Activated CD4-positive, alpha-beta T cell treated with anti-CD3 and anti-CD28 coated beads, Interleukin-10, Interleukin-2, amounts not matched to agents 100 ng/mL and 50 ng/mL, durations not matched to agents 16 hours and 8 hours (primary cell): ENCODE results near the gene C1orf210.

ENCODE experiments used
- DNase-seq: peaks from one replicate; pipeline ENCODE4 v3.0.0-alpha.2; 2020

Gene C1orf210

GRCh38 chr1:43285269-43285990 is at the start of gene C1orf210:
Gene C1orf210, minus strand, starts transcription at chr1:43285581. Its CDS starts 2,311 bp downstream, at chr1:43283270.
- DNase-seq, result no peak

GRCh38 chr1:43334453-43335205 is 49.2 kb upstream of the C1orf210 start:
- no peak for DNase-seq

- DNase-seq, result no peak
Measured at GRCh38 chr1:43331688-43332087, 46.3 kb upstream of the C1orf210 start.

GRCh38 chr1:43329995-43330751 is 44.8 kb upstream of the C1orf210 start:
- DNase-seq, result peak; percentile 51

GRCh38 chr1:43327549-43328292 is 42.3 kb upstream of the C1orf210 start:
- no peak for DNase-seq

GRCh38 chr1:43325381-43325780 is 40.0 kb upstream of the C1orf210 start:
- DNase-seq, result no peak

- no peak for DNase-seq
Measured at GRCh38 chr1:43324810-43325209, 39.4 kb upstream of the C1orf210 start.

GRCh38 chr1:43322506-43322905 is 37.1 kb upstream of the C1orf210 start:
- no peak for DNase-seq

- no peak for DNase-seq
Measured at GRCh38 chr1:43321331-43321891, 36.0 kb upstream of the C1orf210 start.

- no peak for DNase-seq
Measured at GRCh38 chr1:43319766-43320165, 34.4 kb upstream of the C1orf210 start.

GRCh38 chr1:43319288-43319687 is 33.9 kb upstream of the C1orf210 start:
- DNase-seq, result no peak

- no peak for DNase-seq
Measured at GRCh38 chr1:43318831-43319230, 33.5 kb upstream of the C1orf210 start.

GRCh38 chr1:43317817-43318471 is 32.6 kb upstream of the C1orf210 start:
- no peak for DNase-seq

- DNase-seq, result no peak
Measured at GRCh38 chr1:43316738-43317520, 31.5 kb upstream of the C1orf210 start.

- DNase-seq, result no peak
Measured at GRCh38 chr1:43315963-43316737, 30.8 kb upstream of the C1orf210 start.

GRCh38 chr1:43315481-43315880 is 30.1 kb upstream of the C1orf210 start:
- no peak for DNase-seq

GRCh38 chr1:43314233-43314632 is 28.9 kb upstream of the C1orf210 start:
- no peak for DNase-seq

- DNase-seq, result no peak
Measured at GRCh38 chr1:43313771-43314170, 28.4 kb upstream of the C1orf210 start.

- no peak for DNase-seq
Measured at GRCh38 chr1:43312663-43313515, 27.5 kb upstream of the C1orf210 start.
